Measurements from ENCODE around the gene TMPRSS11B. TPM values are rescaled to one million over a fixed set of nuclear protein-coding genes. Genes with fewer than 3 reads are reported as not detected.

Gene TMPRSS11B
- total RNA-seq, 1 experiment from 2014 or later, result not detected

GRCh38 chr4:68256284-68256683 lies 10.8 kb upstream of the TMPRSS11B start:
- Mint-ChIP-seq H3K4me3 (ENCODE audit: unreplicated experiment) (no peak overlapping the region), H3K27ac (ENCODE audit: low read depth, unreplicated experiment) (no peak overlapping the region), H3K9me3 (ENCODE audit: unreplicated experiment) (peaks cover 14% of the 10 kb centered on the region), H3K4me1 (ENCODE audit: insufficient read depth, unreplicated experiment) (no peaks in the 10 kb centered on the region), H3K27me3 (ENCODE audit: insufficient read depth, unreplicated experiment) (no peaks in the 10 kb centered on the region), H3K36me3 (ENCODE audit: insufficient read depth, unreplicated experiment) (no peaks in the 10 kb centered on the region)
- ChIA-PET POLR2A (interaction anchor here (0.6 kb wide), 1 partner anchor 545 kb away, joined by 3 read pairs; no protein-coding TSS in a partner anchor), CTCF (interaction anchor here (1.7 kb wide), 1 partner anchor 119 kb away, joined by 4 read pairs; no protein-coding TSS in a partner anchor)
- no TSS peak for BruUV-seq (replicated peaks)
- intact Hi-C loops (cut with micrococcal nuclease), result no loop called here
- DNase-seq (ENCODE audit: unreplicated experiment), result no peak
- TF ChIP-seq CTCF (IDR thresholded peaks at IDR 0.05; ENCODE audit: unreplicated experiment), result no peak

DNA sequence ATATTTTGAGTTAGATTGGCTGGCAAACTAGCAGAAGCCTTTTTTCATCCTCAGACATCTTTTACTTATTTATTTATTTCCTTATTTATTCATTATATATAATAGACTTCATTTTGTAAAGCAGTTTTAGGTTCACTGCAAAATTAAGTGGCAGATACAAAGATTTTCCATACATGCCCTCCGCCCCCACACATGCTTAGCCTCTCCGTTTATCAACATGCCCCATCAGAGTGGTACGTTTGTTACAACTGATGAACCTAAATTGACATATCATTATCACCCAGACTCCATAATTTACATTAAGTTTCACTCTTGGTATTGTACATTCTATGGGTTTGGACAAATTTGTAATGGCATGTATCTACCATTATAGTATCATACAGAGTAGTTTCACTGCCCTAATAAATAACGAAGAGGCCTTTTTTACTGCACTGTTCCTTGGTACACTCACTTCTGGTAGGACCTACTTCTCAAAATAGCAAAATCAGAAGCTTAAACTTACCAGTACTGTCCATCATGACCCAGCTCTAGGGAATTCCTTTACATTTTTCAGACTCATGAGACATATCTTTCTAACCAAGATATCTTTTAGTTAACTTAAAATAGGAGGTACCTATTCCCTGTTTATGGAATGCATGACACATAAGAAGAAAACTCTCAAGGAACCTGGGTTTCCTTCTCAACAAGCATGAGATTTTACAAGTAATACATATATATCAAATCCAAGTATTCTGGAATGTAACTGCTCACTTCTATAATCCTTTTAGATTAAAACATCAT lies 4.8 kb upstream of the TMPRSS11B start:
- BruUV-seq (replicated peaks), result no TSS peak
- Mint-ChIP-seq H3K4me1 (ENCODE audit: insufficient read depth, unreplicated experiment) (peaks cover 5% of the 10 kb centered on the region), H3K9me3 (ENCODE audit: unreplicated experiment) (no peaks in the 10 kb centered on the region), H3K27me3 (ENCODE audit: insufficient read depth, unreplicated experiment) (no peaks in the 10 kb centered on the region), H3K27ac (ENCODE audit: low read depth, unreplicated experiment) (no peak overlapping the region), H3K36me3 (ENCODE audit: insufficient read depth, unreplicated experiment) (no peaks in the 10 kb centered on the region), H3K4me3 (ENCODE audit: unreplicated experiment) (no peak overlapping the region)
- ChIA-PET CTCF (interaction anchor here (0.7 kb wide), 1 partner anchor 84 kb away, joined by 3 read pairs; no protein-coding TSS in a partner anchor), POLR2A (interaction anchor here (0.6 kb wide), 1 partner anchor 94 kb away, joined by 3 read pairs; no protein-coding TSS in a partner anchor)
- DNase-seq (ENCODE audit: unreplicated experiment), result no peak
- TF ChIP-seq CTCF (IDR thresholded peaks at IDR 0.05; ENCODE audit: unreplicated experiment), result no peak
- intact Hi-C loops (cut with micrococcal nuclease), result no loop called here

- Mint-ChIP-seq H3K36me3 (ENCODE audit: insufficient read depth, unreplicated experiment) (no peaks in the 10 kb centered on the region), H3K4me3 (ENCODE audit: unreplicated experiment) (no peak overlapping the region), H3K9me3 (ENCODE audit: unreplicated experiment) (no peaks in the 10 kb centered on the region), H3K27ac (ENCODE audit: low read depth, unreplicated experiment) (no peak overlapping the region), H3K4me1 (ENCODE audit: insufficient read depth, unreplicated experiment) (peaks cover 5% of the 10 kb centered on the region), H3K27me3 (ENCODE audit: insufficient read depth, unreplicated experiment) (no peaks in the 10 kb centered on the region)
- no peak for DNase-seq (ENCODE audit: unreplicated experiment)
- CTCF ChIA-PET, result no interaction called here
- intact Hi-C loops (cut with micrococcal nuclease), result no loop called here
- no TSS peak for BruUV-seq (replicated peaks)
- no peak for TF ChIP-seq CTCF (IDR thresholded peaks at IDR 0.05; ENCODE audit: unreplicated experiment)
- POLR2A ChIA-PET, result interaction anchor here (0.6 kb wide), 1 partner anchor 38 kb away, joined by 4 read pairs; no protein-coding TSS in a partner anchor
These were observed 3.9 kb upstream of the TMPRSS11B start for GRCh38 chr4:68249434-68249833.

- Mint-ChIP-seq H3K27ac (ENCODE audit: low read depth, unreplicated experiment) (no peak overlapping the region), H3K4me1 (ENCODE audit: insufficient read depth, unreplicated experiment) (no peaks in the 10 kb centered on the region), H3K9me3 (ENCODE audit: unreplicated experiment) (no peaks in the 10 kb centered on the region), H3K4me3 (ENCODE audit: unreplicated experiment) (no peak overlapping the region), H3K36me3 (ENCODE audit: insufficient read depth, unreplicated experiment) (no peaks in the 10 kb centered on the region), H3K27me3 (ENCODE audit: insufficient read depth, unreplicated experiment) (no peaks in the 10 kb centered on the region)
- ChIA-PET CTCF (no interaction called here), POLR2A (no interaction called here)
- no peak for DNase-seq (ENCODE audit: unreplicated experiment)
- no peak for TF ChIP-seq CTCF (IDR thresholded peaks at IDR 0.05; ENCODE audit: unreplicated experiment)
- intact Hi-C loops (cut with micrococcal nuclease), result no loop called here
- BruUV-seq (replicated peaks), result no TSS peak
These were observed 4.9 kb downstream of the TMPRSS11B start for GRCh38 chr4:68240620-68241019.
